ENCODE measurements around the gene CARHSP1. TPM values are rescaled to one million over a fixed set of nuclear protein-coding genes. Genes with fewer than 3 reads are reported as not detected.
A peak's percentile ranks its signal among the peaks of the same experiment; 100 is the strongest.
"Not testable (repeated sequence)": the region's sequence is repeated elsewhere in the genome, so short reads cannot be mapped to it uniquely, and the experiment has no call there.

CARHSP1 gene
- total RNA-seq: 209 and 237 TPM in 2 replicates

DNA sequence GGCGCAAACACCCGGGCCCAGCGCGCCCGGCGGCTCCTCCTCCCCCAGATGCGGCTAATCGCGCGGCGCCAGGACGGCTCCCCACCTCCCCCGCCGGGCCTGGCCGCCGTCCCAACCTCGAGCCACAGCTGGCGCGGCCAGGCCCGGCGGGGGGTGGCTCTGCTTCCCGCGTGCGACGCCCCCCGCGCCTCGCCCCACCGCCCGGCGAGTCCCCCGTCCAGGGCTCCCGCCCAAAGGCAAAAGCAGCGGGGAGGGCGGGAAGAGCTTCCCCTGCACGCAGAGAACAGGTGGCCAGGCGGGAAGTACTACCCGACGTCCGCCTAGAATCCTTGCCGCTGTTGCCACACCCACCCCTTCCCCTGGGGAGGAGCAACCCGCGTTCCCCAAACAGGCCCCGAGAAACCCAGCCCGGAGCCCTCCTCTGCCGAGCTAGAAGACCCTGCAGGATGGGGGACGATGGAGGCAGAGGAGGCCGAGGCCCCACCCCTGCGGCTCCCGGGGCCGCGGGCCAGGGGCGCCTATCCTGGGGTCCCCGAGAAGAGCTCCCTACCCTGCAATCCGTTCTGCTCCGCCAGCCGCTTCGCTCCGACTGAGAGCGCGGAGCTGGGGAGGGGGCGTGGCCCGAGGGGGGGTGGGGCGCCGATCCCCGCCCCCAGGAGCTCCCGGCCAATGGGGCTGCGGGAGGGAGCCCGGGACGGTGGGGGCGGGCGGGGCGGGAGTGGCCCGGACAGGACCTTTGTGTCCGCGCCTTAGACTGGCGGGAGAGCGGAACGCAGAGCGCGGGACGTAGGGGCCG is at the start of gene CARHSP1:
CARHSP1 (minus strand) TSS at position 591 of the 796 bp plus-strand sequence. CDS start 9,678 bp downstream, outside the sequence.
- no peak for DNase-seq (ENCODE audit: low read depth)
- TF ChIP-seq, protein P1, sequence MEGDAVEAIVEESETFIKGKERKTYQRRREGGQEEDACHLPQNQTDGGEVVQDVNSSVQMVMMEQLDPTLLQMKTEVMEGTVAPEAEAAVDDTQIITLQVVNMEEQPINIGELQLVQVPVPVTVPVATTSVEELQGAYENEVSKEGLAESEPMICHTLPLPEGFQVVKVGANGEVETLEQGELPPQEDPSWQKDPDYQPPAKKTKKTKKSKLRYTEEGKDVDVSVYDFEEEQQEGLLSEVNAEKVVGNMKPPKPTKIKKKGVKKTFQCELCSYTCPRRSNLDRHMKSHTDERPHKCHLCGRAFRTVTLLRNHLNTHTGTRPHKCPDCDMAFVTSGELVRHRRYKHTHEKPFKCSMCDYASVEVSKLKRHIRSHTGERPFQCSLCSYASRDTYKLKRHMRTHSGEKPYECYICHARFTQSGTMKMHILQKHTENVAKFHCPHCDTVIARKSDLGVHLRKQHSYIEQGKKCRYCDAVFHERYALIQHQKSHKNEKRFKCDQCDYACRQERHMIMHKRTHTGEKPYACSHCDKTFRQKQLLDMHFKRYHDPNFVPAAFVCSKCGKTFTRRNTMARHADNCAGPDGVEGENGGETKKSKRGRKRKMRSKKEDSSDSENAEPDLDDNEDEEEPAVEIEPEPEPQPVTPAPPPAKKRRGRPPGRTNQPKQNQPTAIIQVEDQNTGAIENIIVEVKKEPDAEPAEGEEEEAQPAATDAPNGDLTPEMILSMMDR (conservative IDR thresholded peaks at IDR 0.05; ENCODE audit: low read depth, low read length): no peak
- peak within 1 kb of the TSS; percentile 94 for H3K4me3 ChIP-seq (ENCODE audit: low read depth, low read length)

DNA sequence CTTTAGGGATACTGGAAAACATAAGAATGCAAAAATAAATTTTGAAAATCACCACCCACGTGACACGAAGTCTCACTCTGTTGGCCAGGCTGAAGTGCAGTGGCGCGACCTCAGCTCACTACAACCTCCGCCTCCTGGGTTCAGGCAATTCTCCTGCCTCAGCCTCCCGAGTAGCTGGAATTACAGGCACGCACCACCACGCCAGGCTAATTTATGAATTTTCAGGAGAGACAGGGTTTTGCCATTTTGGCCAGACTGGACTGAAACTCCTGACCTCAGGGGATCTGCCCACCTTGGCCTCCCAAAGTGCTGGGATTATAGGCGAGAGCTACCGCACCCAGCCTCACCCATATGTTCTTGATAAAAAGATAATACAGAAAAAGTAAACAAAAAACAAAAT is 48.5 kb upstream of the CARHSP1 start:
- H3K4me3 ChIP-seq (ENCODE audit: low read depth, low read length); DNase-seq (ENCODE audit: low read depth): not testable (repeated sequence)

DNA sequence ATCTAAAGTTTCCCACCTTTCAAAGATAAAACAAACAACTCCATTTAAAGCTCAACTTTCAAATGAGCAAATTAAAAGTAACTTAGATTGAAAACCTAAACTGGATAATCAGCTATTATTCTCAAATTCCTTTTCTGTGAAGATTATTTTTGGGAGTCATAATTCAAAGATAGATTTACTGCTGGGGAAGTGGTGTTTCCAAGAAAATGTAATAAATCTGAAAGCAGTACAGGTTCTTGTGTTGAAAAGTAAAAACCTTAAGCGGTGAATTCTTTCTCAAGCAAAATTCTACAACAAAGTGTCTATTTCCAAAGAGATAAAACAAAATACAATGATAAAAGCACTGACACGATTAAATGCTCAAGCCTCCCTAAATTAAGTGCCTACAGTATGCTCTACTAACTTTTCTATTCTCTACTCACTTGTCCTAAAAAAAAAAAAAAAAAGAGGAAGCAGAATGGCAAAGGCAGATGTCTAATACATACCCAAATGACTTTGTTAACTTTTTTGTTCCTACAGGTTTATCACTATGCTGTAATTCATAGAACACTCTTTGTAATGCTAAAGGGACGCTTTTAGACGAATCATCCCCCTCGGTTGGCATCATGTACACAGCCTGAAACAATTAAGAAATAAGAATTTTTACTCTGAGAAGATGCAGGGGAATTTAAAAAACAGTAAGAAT is 47.9 kb upstream of the CARHSP1 start:
- TF ChIP-seq, protein P1 (conservative IDR thresholded peaks at IDR 0.05; ENCODE audit: low read depth, low read length): no peak
- H3K4me3 ChIP-seq (ENCODE audit: low read depth, low read length): no peak overlapping the region
- no peak for DNase-seq (ENCODE audit: low read depth)

DNA sequence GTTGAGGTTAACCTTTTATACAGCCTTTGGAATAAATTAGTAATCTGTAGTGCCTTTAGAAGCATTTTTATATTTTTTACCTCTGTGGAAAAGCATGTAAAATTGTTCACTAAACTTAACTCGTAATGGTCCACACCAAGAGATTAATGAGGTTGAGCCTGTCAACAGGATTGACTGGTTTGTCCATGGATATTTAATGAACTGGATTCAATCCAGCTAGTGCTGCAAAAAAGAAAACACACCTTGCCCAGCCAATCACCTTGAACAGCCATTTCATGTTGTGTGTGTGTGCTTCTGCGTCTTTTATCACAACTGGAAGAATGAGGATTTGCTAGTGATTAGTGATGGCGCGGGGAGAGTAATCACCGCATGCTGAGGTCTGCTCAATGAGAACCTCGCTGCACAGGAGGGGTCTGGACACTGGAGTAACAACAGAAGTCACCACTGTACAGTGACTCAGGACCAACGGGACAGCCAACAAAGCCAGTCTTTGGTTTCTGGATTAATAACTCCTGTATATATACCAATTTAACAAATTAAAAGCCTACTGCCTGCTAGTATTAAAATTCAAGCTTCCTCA is 47.0 kb upstream of the CARHSP1 start:
- H3K4me3 ChIP-seq (ENCODE audit: low read depth, low read length): no peak overlapping the region
- TF ChIP-seq, protein P1 (conservative IDR thresholded peaks at IDR 0.05; ENCODE audit: low read depth, low read length): no peak
- DNase-seq (ENCODE audit: low read depth): no peak

DNA sequence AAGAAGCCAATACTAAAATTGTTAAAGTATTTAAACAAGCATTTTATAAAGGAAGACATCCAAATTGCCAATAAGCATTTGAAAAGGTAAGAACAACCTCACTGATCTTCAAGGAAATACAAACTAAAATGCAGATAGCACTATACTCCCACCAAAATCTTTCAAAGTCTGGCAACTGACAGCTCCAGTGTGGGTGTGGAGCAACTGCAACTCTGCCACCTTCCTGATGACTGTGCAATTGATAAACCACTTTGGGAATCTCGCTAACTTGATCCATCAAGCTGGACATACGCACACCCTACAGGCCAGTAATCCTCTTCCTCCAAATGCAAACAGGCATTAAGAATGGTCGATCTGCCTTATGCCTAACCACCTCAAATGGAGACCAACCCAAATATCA is 45.3 kb upstream of the CARHSP1 start:
- DNase-seq (ENCODE audit: low read depth): no peak
- no peak overlapping the region for H3K4me3 ChIP-seq (ENCODE audit: low read depth, low read length)
- TF ChIP-seq, protein P1 (conservative IDR thresholded peaks at IDR 0.05; ENCODE audit: low read depth, low read length): no peak

DNA sequence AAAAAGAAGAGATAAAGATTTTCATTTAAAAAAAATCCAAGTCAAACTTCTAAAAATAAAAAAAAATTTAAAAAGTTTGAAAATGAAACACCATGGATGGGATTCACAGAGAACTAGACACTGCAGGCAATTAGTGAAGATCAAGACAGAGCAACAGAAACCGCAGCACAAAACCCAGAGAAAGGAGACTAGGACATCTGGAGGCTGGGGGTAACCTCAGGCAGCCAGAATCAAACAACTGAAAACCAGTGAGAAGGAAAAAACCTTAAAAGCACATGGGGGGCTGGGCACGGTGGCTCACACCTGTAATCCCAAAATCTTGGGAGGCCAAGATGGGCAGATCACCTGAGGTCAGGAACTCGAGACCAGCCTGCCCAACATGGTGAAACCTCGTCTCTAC is 44.0 kb upstream of the CARHSP1 start:
- no peak overlapping the region for H3K4me3 ChIP-seq (ENCODE audit: low read depth, low read length)
- TF ChIP-seq, protein P1 (conservative IDR thresholded peaks at IDR 0.05; ENCODE audit: low read depth, low read length): no peak
- DNase-seq (ENCODE audit: low read depth): no peak

DNA sequence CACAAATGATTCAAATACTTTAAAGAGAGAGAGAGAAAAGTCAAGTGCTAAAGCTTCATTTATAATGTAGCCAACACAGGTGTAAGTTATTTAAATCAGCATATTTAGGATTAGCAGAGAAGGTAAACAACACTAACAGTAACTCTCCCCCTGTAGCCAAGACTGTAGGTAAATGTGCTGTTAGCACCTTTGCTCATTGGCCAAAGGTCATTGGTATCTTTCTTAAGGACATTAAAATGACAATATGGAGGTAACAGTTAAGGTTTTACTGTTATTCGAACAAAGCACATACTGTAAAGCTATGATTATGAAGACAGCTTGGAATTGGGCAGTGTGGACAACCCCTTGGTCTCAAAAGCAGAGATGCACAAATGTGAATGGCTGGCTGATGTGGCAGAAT is 42.0 kb upstream of the CARHSP1 start:
- TF ChIP-seq, protein P1 (conservative IDR thresholded peaks at IDR 0.05; ENCODE audit: low read depth, low read length): no peak
- no peak overlapping the region for H3K4me3 ChIP-seq (ENCODE audit: low read depth, low read length)
- no peak for DNase-seq (ENCODE audit: low read depth)
